Omental fat pad (tissue), 4 donors: Measurements from ENCODE around the gene ZDHHC13. TPM values are rescaled to one million over a fixed set of nuclear protein-coding genes. Genes with fewer than 3 reads are reported as not detected.

Source experiments
- ATAC-seq: fragments of 150-250 bp; one replicate; pipeline ENCODE4 v1.9.1; 2016; ENCODE audit warnings: mild to moderate bottlenecking, moderate library complexity; ENCODE audit not compliant: low FRiP score
- DNase-seq: peaks from one replicate; pipeline ENCODE4 v3.0.0-alpha.2; 2019; ENCODE audit warnings: low spot score
- CTCF ChIP-seq, 3 donors: fragments of 450-650 bp; IDR thresholded peaks; one replicate each; pipeline ENCODE4 v1.5.1; 2016 to 2017; ENCODE audit warnings: antibody characterized with exemption in 3 of 3, mild to moderate bottlenecking in 3 of 3, moderate library complexity in 2 of 3
- total RNA-seq, 4 donors: library from RNA; depleted of rRNA; stranded (reverse); fragments of >200 nt; gene quantifications; one replicate each; pipeline ENCODE4 v1.1.0, GENCODE V29; 2016

Gene ZDHHC13
- total RNA-seq, 4 donors from 2014 or later, result 8.6 to 12.5 (median 9.7) TPM

- no peak for TF ChIP-seq CTCF (IDR thresholded peaks at IDR 0.05)
- no peak for DNase-seq
- ATAC-seq, result no peak
Observed at GRCh38 chr11:19193916-19194315, 76.9 kb downstream of the ZDHHC13 start.

GRCh38 chr11:19194620-19195308 is 77.8 kb downstream of the ZDHHC13 start:
- no peak for TF ChIP-seq CTCF (IDR thresholded peaks at IDR 0.05)
- ATAC-seq (no peak), DNase-seq (no peak)

GRCh38 chr11:19196432-19196831 is 79.5 kb downstream of the ZDHHC13 start:
- no peak for ATAC-seq

GRCh38 chr11:19199048-19199447 is 82.1 kb downstream of the ZDHHC13 start:
- no peak for DNase-seq
- TF ChIP-seq CTCF (IDR thresholded peaks at IDR 0.05), result no peak
- no peak for ATAC-seq

More at GRCh38 chr11:19196432-19196831, 79.5 kb downstream of the ZDHHC13 start:
- no peak for TF ChIP-seq CTCF (IDR thresholded peaks at IDR 0.05)
- no peak for DNase-seq

- no peak for ATAC-seq
- DNase-seq, result no peak
- TF ChIP-seq CTCF (IDR thresholded peaks at IDR 0.05), result no peak
Observed at GRCh38 chr11:19199771-19200170, 82.8 kb downstream of the ZDHHC13 start.

- DNase-seq, result no peak
Observed at GRCh38 chr11:19200410-19201201, 83.6 kb downstream of the ZDHHC13 start.

More at GRCh38 chr11:19200410-19201201, 83.6 kb downstream of the ZDHHC13 start:
- no peak for ATAC-seq
- no peak for TF ChIP-seq CTCF (IDR thresholded peaks at IDR 0.05)
